NB4 (cell line): ENCODE data around the gene APOE.

ENCODE experiments used
- CTCF ChIP-seq: IDR thresholded peaks from one replicate; pipeline ENCODE4 v1.5.1; 2012; ENCODE audit warnings: low read depth, low read length
- MAX ChIP-seq: IDR thresholded peaks from 2 replicates; pipeline ENCODE4 v1.6.1; 2011; ENCODE audit warnings: low read depth, low read length
- POLR2A ChIP-seq: IDR thresholded peaks from 2 replicates; pipeline ENCODE4 v1.6.1; 2011; ENCODE audit warnings: mild to moderate bottlenecking; ENCODE audit not compliant: insufficient read length; ENCODE audit errors: extremely low read depth

GRCh38 chr19:44907613-44908012 is 2.0 kb downstream of the APOE start:
- TF ChIP-seq CTCF (no peak), POLR2A (no peak), MAX (no peak)
